Parathyroid adenoma (tissue), 2 donors: ENCODE data around the gene LEMD2.

Experiments used
- H2AFZ ChIP-seq: fragments of 300-600 bp; sonication (generic); one replicate; pipeline ENCODE4 v1.7.0; 2017; ENCODE audit warnings: antibody characterized with exemption, mild to moderate bottlenecking
- H3K27ac ChIP-seq: fragments of 300-600 bp; sonication (generic); one replicate; pipeline ENCODE4 v1.7.0; 2017
- H3K27me3 ChIP-seq: fragments of 300-600 bp; sonication (generic); one replicate; pipeline ENCODE4 v1.7.0; 2017; ENCODE audit warnings: low read length; ENCODE audit not compliant: control insufficient read depth, insufficient read depth
- H3K36me3 ChIP-seq: fragments of 300-600 bp; sonication (generic); one replicate; pipeline ENCODE4 v1.7.0; 2017; ENCODE audit warnings: low read length; ENCODE audit not compliant: control insufficient read depth, insufficient read depth
- H3K4me1 ChIP-seq: fragments of 300-600 bp; sonication (generic); one replicate; pipeline ENCODE4 v1.7.0; 2017; ENCODE audit warnings: control low read depth
- H3K4me2 ChIP-seq: fragments of 300-600 bp; sonication (generic); one replicate; pipeline ENCODE4 v1.7.0; 2017; ENCODE audit warnings: low read length
- H3K4me3 ChIP-seq: fragments of 300-600 bp; sonication (generic); one replicate; pipeline ENCODE4 v1.7.0; 2017; ENCODE audit warnings: low read depth, low read length
- H3K79me2 ChIP-seq: fragments of 300-600 bp; sonication (generic); one replicate; pipeline ENCODE4 v1.7.0; 2017; ENCODE audit warnings: control low read depth
- H3K9ac ChIP-seq: fragments of 300-600 bp; sonication (generic); one replicate; pipeline ENCODE4 v1.7.0; 2017; ENCODE audit warnings: mild to moderate bottlenecking
- H3K9me3 ChIP-seq: fragments of 300-600 bp; sonication (generic); one replicate; pipeline ENCODE4 v1.7.0; 2017; ENCODE audit warnings: low read length; ENCODE audit not compliant: control insufficient read depth
- TF ChIP-seq, protein P1 (sequence below): fragments of 300-600 bp; sonication (generic); IDR thresholded peaks from one replicate; pipeline ENCODE4 v1.7.0; 2017; ENCODE audit warnings: antibody characterized with exemption, mild to moderate bottlenecking
- donor health status: primary hyperparathyroidism.

LEMD2 gene

DNA sequence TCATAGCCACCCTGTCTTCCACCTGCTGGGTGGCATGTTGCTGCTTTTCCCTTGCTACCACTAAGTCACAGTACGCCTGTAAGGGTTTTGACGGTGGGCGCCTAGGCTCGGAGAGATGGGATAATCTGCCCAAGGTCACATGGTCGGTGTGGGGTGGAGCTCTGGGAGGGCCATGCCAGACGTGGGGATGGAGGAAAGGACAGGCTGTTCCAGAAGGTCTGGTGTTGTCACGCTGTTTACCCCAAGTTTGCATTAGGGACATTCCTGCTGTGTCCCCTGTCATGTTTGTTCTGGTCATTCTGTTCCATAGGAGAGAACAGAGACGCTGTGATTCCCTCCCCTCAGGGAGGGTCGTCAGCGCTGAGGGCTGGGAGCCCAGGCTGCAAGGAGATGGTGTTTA, 58.3 kb downstream of the LEMD2 start:
- peak overlapping the region; percentile 82 for H2AFZ ChIP-seq
- H3K4me2 ChIP-seq, result no peak overlapping the region
- TF ChIP-seq, protein P1, sequence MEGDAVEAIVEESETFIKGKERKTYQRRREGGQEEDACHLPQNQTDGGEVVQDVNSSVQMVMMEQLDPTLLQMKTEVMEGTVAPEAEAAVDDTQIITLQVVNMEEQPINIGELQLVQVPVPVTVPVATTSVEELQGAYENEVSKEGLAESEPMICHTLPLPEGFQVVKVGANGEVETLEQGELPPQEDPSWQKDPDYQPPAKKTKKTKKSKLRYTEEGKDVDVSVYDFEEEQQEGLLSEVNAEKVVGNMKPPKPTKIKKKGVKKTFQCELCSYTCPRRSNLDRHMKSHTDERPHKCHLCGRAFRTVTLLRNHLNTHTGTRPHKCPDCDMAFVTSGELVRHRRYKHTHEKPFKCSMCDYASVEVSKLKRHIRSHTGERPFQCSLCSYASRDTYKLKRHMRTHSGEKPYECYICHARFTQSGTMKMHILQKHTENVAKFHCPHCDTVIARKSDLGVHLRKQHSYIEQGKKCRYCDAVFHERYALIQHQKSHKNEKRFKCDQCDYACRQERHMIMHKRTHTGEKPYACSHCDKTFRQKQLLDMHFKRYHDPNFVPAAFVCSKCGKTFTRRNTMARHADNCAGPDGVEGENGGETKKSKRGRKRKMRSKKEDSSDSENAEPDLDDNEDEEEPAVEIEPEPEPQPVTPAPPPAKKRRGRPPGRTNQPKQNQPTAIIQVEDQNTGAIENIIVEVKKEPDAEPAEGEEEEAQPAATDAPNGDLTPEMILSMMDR, result no peak
- H3K27me3 ChIP-seq, result no peaks in the 10 kb centered on the region
- no peak overlapping the region for H3K4me3 ChIP-seq
- no peaks in the 10 kb centered on the region for H3K36me3 ChIP-seq
- H3K79me2 ChIP-seq, result no peaks in the 10 kb centered on the region
- no peaks in the 10 kb centered on the region for H3K9me3 ChIP-seq
- H3K4me1 ChIP-seq, result peaks cover 9% of the 10 kb centered on the region
- no peak overlapping the region for H3K27ac ChIP-seq
- H3K9ac ChIP-seq, result no peak overlapping the region

DNA sequence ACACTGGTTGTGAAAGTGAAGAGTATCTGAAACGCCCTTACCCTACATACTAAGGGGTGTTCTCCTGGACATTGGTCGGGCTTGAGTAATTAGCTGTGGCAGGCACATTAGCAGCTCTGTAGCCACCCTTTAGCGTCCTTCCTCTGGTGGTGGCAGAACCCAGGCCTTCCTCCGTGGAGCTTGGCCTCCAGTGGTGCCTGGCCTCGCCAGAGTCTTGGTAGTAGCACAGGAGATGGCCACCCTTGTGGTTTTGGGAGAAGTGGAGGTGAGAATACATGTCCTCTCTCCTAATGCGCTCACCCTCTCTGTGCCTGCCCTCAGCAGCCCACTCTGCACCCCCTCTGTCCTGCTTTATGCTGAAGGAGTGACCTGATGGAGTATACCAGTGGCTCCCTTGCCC, 59.9 kb downstream of the LEMD2 start:
- Histone ChIP-seq H3K9ac (no peak overlapping the region), H3K4me1 (peaks cover 9% of the 10 kb centered on the region), H3K4me2 (no peak overlapping the region), H2AFZ (no peak overlapping the region), H3K4me3 (no peak overlapping the region), H3K27me3 (no peaks in the 10 kb centered on the region), H3K27ac (no peak overlapping the region), H3K36me3 (no peaks in the 10 kb centered on the region), H3K79me2 (no peaks in the 10 kb centered on the region), H3K9me3 (no peaks in the 10 kb centered on the region)
- TF ChIP-seq, protein P1, result no peak

DNA sequence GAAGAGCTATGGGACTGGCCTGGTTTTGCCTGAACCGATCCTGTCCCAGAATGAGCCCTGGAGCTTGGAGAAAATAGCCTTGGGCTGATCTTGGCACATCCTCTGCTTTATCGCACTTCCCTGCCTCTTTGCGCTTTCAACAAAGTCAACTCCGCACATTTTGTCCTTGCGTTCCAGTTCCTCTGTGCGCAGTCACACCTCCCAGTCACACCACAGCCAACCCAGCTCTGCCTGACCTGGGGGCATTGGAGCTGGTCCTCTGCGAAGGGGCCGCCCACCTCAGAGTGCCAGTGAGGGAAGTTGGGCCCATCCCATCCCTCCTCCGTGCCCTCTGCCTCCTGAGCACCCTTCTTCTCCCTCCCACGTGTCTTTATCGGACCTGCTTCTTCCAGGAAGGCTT, 60.5 kb downstream of the LEMD2 start:
- no peaks in the 10 kb centered on the region for H3K79me2 ChIP-seq
- H3K4me3 ChIP-seq, result no peak overlapping the region
- TF ChIP-seq, protein P1, result no peak
- no peak overlapping the region for H3K4me2 ChIP-seq
- no peaks in the 10 kb centered on the region for H3K9me3 ChIP-seq
- no peaks in the 10 kb centered on the region for H3K27me3 ChIP-seq
- no peak overlapping the region for H2AFZ ChIP-seq
- peaks cover 9% of the 10 kb centered on the region for H3K4me1 ChIP-seq
- no peak overlapping the region for H3K27ac ChIP-seq
- H3K36me3 ChIP-seq, result no peaks in the 10 kb centered on the region
- H3K9ac ChIP-seq, result no peak overlapping the region

DNA sequence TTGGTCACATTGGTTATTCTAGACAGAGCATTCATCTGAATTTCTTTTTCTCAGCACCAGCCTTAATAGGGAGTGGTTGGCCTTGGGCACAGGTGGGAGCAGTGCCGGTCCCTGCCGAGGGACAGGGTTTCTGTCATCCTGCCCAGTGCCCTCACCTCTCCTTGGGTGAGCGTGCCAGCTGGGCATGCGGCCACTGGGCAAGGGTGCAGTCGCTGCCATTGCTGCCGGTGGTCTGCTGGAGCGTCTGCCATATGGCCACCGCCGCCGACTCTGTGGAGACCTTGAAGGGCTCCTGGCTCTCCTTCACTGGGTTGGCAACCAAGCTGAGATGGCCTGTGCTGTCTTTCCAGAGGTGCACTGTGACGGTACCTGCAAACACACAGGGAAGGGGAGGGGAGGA, 61.0 kb downstream of the LEMD2 start:
- Histone ChIP-seq H3K36me3 (no peaks in the 10 kb centered on the region), H3K4me1 (peaks cover 9% of the 10 kb centered on the region), H3K27ac (no peak overlapping the region)

DNA sequence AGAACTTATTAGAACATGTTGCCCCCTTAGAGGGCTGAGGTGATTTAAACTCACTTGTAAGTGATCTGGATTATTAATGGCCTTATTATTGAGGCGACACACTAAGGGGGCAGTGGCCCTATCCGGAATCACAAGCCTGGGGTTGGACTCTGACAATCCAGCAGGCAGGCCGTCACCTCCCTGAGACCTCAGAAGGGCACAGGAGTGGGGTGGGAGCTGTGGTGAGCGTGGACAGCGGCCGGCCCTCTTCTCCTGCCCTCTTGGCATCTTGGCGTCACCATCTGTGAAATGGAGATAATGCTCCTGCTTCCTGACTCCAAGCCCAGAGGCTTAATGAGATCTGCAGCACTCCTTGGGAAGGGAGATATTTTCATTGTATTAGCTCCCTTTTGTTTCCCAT, 61.8 kb downstream of the LEMD2 start:
- no peak overlapping the region for H3K27ac ChIP-seq
- H2AFZ ChIP-seq, result no peak overlapping the region
- H3K9me3 ChIP-seq, result no peaks in the 10 kb centered on the region
- no peak overlapping the region for H3K9ac ChIP-seq
- H3K4me3 ChIP-seq, result no peak overlapping the region
- no peaks in the 10 kb centered on the region for H3K79me2 ChIP-seq
- no peaks in the 10 kb centered on the region for H3K36me3 ChIP-seq
- TF ChIP-seq, protein P1, result no peak
- H3K4me2 ChIP-seq, result no peak overlapping the region
- peaks cover 9% of the 10 kb centered on the region for H3K4me1 ChIP-seq
- no peaks in the 10 kb centered on the region for H3K27me3 ChIP-seq

More for the DNA sequence above, 61.0 kb downstream of the LEMD2 start:
- no peak overlapping the region for H3K9ac ChIP-seq
- H2AFZ ChIP-seq, result no peak overlapping the region
- no peak overlapping the region for H3K4me3 ChIP-seq
- H3K9me3 ChIP-seq, result no peaks in the 10 kb centered on the region
- H3K27me3 ChIP-seq, result no peaks in the 10 kb centered on the region
- no peak overlapping the region for H3K4me2 ChIP-seq
- TF ChIP-seq, protein P1, result no peak
- H3K79me2 ChIP-seq, result no peaks in the 10 kb centered on the region
